HG03159 (cell line): ENCODE results near the gene ZSWIM7.

Source experiments
- ATAC-seq: cut with Tn5 transposase; IDR thresholded peaks from one replicate; pipeline ENCODE4 v1.9.1; 2021; ENCODE audit warnings: mild to moderate bottlenecking, moderate library complexity; ENCODE audit not compliant: unreplicated experiment

ZSWIM7 gene

DNA sequence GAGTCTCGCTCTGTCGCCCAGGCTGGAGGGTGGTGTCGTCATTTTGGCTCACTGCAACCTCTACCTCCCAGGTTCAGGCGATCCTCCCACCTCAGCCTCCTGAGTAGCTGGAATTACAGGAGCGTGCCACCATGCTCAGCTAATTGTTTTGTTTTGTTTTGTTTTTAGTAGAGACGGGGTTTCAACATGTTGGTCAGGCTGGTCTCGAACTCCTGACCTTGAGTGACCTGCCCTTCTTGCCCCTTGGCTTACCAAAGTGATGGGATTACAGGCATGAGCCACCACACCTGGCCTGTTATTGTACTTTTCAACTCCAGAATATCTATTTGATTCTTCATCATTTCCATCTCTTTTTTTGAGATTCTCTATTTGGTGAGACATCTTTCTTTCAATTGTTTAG, 63.6 kb downstream of the ZSWIM7 start:
- no peak for ATAC-seq

DNA sequence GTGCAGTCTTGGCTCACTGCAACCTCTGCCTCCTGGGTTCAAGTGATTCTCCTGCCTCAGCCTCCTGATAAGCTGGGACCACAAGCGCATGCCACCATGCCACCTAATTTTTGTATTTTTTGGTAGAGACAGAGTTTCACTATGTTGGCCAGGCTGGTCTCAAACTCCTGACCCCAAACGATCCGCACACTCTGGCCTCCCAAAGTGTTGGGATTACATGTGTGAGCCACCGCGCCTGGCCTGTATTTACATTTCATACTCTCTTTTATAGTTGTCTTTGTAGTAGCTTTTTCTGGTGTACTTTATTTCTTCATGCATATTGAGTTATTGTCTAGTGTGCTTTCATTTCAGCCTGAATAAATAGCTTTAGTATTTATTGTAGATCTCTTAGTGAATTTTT, 64.6 kb downstream of the ZSWIM7 start:
- no peak for ATAC-seq

DNA sequence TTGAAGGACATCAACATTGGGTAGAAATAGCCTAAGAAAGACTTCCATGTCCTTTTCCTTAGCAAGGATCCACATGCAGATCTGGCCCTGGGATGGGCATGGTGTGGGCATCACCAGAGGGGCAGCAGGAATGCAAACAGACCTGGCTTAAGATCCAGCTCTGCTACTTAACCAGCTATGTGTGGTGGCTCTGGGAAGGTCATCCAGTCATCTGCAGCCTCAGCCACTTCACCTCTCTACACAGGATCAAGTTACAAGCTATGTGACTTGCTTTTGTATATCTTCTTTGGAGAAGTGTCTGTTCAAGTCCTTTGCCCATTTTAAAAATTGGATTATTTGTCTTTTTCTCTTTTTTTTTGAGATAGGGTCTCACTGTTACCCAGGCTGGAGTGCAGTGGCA, 68.1 kb downstream of the ZSWIM7 start:
- ATAC-seq = no peak

DNA sequence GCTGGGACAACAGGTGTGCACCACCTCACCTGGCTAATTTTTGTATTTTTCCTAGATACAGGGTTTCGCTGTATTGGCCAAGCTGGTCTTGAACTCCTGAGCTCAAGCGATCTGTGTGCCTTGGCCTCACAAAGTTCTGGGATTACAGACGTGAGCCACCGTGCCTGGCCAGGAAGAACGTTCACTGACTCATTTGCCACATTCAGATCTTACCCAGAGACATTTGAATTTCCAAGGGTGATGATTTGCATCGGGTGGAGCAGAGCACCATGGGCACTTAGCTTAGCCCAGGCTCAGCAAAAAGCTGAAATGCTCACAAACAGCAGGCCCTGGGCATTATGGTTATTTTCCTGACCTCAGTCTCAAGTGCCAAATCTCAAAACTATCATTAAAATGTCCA, 69.1 kb downstream of the ZSWIM7 start:
- no peak for ATAC-seq

- ATAC-seq = no peak
These were observed 69.6 kb downstream of the ZSWIM7 start for GRCh38 chr17:15929941-15930340.

DNA sequence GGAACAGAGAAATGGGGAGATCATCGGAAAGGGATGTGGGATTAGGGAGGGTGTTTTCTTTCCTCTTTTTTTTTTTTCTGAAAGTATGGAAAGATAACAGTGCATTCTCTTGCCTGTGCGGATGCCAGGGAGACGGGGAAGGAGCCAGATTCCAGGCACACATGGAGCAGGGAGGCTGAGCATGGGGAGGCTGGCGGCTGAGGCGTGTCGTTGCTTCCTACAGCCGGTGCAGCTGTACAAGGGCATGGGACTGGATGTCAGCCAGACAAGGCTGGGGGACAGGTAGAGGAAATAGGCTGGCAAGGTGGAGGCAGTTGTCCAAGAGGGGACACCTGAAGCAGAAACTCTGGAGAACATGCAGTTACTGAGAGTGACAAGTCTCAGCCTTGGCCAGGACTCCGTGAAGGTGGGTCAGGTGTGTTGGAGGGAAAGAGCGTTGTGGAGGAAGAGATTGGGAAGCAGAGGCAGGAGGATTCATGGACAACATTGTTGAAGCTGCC, 71.2 kb downstream of the ZSWIM7 start:
- no peak for ATAC-seq
